Measurements from ENCODE around the gene ADH1C.
"Not testable (repeated sequence)": the region's sequence is repeated elsewhere in the genome, so short reads cannot be mapped to it uniquely, and the experiment has no call there.

The ADH1C gene

DNA sequence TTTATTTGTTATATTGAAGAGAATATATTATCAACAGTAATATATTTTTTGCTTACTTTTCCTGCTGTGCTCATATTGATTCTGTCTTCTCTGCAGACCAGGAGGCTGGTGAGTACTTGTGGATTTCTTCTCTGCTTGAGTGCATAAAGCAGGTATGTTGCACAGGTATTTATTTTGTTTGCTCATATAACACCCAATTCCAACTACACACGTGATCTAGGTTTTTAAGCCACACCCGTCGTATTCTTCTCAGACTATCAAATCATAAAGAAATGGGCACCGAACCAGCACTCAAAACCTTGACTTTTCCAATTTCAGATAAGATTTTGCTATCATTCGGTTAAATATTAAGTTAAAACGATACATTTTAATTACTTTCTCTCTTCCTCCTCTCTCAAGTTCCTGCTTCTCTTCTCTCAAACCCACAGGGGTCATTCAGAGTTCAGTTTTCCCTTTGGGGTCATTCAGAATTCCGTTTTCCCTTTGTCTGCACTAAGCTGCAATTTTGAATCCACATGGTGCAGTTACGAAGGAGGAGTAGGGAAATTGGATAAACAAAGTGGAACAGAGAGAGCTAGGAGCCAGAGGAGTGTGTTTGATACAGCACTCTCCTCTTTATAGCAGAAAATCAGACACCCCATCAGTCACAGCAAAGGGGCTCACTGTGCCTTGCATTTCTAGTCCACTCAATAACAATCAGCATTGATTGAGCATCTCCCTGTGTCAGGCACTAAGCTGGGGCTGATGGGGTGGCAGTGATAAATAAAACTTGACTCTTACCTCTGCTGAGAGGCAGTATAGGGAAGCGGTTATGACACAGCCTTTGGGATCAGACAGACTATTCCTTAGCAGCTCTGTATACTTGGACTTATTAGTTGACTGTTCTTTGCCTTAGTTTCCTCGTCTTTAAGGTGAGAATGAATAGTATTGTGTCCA, at the start of gene ADH1C:
TSS of gene ADH1C (minus strand) at position 145 of the 936 bp plus-strand sequence. CDS start at position 74, 71 bp downstream.
- no peak for DNase-seq (ENCODE audit: low read depth in 2 of 2)

DNA sequence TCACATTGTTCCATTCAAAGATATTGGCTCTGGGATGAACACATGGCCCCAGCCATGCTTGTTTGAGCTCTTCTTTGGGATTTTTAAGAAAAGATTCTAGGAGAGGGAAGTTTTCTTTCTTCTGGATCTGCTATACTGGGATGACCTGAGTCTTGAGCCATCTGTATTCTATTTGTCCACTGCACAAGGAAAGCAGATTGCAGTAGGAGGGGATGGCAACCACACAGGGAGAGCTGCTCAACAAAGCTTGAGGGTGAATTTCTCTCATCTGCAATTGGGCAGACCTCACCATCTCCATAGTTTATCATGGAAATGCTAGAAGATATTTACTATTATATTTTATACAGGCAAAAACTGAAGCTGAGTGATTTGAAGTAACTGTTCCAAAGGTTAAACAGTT, 48.3 kb upstream of the ADH1C start:
- DNase-seq (ENCODE audit: low read depth in 2 of 2): no peak

DNA sequence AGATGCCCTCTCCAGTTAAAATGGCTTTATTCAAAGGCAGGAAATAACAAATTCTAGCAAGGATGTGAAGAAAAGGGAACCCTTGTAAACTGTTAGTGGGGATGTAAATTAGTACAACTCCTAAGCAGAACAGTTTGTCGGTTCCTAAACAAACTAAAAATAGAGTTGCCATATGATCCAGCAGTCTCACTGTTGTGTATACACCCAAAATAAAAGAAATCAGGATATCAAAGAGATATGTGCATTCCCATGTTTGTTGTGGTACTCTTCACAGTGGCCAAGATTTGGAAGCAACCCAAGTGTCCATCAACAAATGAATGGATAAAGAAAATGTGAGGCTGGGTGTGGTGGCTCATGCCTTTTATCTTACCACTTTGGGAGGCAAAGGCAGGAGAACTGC, 46.5 kb upstream of the ADH1C start:
- no peak for DNase-seq (ENCODE audit: low read depth in 2 of 2)

DNA sequence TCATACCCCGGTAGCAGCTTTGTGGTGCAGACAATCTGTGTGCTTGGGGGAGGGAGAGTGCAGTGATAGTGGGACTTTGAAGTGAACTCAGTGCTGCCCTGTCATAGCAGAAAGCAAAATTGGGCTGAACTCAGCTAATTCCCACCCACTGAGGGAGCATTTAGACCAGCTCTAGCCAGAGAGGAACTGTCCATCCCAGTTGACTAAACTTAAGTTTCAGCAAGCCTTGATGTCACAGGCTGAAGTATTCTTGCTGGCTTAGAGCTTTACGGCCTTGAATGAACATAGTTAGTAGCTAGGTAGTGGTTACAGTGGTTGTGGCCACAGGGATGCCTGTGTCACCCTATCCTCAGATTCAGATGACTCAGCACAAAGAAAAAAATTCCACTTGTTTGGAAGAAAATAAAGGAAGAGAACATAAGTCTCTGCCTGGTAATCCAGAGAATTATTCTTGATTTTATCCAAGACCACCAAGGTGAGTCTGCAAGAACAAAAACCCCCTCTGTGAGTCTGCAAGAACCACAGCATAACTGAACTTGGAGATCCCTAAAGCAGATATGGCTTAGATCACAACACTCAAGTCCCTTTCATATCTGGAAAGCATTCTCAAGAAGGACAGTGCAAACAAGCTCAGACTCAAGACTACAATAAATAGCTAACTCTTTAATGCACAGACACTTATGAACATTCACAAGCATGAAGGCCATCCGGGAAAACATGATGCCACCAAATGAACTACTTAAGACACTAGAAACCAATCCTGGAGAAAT, 43.2 kb upstream of the ADH1C start:
- DNase-seq (ENCODE audit: low read depth in 2 of 2): no peak

DNA sequence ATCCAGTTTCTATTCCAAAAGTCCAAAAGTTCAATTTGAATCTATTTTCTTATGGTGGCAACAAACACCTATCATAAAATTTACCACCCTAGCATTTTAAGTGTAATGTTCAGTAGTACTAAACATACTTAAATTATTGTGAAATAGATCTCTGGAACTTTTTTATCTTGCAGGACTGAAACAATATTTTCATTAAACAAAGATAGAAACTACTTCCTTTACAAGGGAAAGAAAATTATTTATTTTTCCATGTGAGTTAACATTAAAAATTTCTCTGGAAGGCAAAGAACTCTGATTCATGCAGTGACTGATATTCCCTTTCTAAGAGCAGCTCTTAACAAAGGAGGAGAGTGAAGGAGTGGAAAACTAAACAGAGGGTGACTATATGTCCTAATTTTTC, 42.4 kb upstream of the ADH1C start:
- DNase-seq (ENCODE audit: low read depth in 2 of 2): no peak

DNA sequence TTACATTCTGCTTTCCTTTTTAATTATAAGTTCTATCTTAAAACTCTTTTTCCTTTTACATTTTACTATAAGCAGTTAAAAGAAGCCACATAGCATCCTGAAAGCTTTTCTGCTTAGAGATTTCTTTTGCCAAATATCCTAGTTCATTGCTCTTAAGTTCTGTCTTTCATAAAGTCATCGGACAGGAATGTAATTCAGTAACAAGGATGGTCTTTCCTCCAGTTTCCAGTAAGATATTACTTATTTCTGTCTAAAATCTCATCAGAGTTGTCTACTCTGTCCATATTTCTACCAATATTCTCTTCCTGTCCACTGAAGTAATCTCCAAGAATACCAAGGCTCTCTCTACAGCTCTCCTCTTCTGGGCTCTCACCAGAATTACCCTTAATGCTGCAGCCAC, 37.5 kb upstream of the ADH1C start:
- DNase-seq (ENCODE audit: low read depth in 2 of 2): no peak

DNA sequence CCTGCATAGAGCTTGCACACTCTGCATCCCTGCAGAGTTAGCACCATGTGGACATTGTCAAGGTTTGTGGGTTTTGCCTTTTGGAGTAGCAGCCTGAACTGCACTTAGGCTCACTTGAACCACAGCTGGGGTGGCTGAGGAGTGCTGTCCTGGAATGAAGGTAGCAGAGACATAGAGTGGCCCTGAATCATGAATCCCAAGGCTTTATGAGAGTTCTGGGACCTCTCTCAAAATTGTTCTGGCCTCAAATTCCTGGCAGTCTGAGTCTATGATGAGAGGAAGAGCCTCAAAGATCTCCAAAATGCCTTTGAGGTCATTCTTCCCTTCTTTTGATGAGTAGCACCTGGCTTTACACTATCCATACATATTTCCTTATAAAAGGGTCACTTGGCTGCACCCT, 37.1 kb upstream of the ADH1C start:
- no peak for DNase-seq (ENCODE audit: low read depth in 2 of 2)

DNA sequence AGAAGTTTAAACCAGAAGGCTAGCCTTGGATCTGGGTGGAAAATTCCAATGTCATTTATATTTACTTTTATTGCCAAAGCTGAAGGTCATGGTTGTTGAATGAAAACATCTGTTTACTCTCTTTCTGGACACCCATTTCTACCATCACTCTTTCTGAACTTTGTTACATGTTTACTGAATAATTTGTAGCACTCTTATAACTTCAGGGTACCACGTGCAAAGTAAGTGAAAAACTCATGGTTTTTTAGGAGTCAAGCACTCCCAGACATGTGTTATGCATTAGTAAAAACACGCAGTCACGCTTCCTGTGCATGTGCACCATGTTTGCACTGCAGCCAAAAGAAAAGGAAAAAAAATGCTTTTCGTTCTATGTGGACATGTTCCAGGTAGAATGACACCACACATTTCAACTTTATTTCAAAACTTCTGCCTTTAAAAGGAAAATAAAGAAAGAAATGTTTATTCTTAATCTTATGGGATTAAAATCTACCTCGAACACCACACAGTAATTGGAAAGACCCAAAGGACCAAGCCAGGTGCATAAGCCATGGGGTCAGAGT, 31.4 kb upstream of the ADH1C start:
- DNase-seq (ENCODE audit: low read depth in 2 of 2): peak; percentile 87 to 90

DNA sequence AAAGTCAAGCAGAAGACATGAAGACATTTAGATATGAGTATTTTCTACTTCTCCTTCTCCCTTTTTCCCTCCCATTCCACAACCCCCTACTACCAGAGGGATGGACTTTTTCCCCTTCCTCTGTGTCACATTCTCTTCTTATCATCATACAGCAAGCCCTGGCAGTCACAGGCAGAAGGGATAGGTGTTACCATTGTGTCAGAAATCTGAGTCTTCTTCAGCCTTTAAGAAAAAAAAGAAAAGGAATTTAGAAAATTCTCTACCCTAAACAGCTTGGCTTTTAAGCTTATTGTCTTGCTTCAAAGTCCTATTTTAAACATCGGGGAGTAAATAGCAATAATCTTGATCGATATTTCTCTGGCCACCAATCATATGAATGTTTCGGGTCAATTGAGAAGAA, 30.9 kb upstream of the ADH1C start:
- no peak for DNase-seq (ENCODE audit: low read depth in 2 of 2)

DNA sequence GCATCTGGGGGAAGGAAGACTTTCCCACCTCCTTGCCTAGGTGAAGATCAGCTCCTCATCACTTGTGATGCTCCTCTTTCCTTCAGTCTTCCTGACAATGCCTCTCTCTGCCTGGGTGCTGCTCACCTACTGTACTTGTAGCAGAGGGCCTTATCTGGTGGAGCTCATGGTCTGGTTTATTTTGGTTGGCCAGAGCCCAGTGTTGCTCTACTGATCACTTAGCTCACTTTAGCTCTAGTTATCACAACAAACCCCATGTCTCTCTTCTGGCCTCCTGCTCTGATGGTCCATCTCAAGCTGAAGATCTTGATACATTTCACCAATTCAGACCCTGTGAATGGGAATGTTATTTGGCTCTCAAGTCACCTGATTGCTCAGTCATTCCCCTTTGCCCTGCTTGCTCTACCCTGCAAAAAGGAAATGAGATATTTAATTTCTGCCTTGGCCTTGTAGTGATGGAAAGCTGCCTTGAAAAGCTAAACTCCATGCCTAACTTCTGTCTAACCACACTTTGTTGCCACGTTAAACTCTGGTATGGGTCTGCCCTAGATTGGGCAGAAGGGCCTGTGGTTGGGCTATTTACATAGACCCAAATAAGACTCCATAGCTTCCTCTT, 30.3 kb upstream of the ADH1C start:
- DNase-seq (ENCODE audit: low read depth in 2 of 2): no peak

DNA sequence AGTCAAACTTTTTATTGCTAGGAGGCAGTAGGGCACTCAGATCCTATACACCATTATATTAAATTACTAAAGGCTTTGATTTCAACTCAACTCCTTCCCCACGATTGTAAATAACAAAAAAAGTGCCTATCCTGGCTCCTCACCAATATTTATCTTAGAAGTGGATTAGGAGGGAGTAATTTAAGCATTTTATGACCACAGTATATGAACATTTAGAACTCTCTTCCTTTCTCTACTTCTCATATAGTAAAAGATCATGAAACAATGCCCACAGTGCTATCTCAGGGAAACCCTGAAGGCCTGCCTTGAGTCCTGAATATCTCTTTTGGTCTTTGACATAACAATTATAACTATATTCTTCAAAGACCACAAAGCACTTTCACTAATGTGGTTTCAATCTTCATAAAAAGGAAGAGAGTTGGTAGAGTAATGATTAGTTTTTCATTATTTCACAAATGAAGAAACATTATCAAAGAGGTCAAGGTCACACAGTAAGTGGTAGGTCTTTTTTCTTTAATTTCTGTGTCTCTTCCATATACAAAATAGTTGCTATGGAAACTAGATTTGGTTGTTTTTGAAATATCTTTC, 29.1 kb upstream of the ADH1C start:
- no peak for DNase-seq (ENCODE audit: low read depth in 2 of 2)

DNA sequence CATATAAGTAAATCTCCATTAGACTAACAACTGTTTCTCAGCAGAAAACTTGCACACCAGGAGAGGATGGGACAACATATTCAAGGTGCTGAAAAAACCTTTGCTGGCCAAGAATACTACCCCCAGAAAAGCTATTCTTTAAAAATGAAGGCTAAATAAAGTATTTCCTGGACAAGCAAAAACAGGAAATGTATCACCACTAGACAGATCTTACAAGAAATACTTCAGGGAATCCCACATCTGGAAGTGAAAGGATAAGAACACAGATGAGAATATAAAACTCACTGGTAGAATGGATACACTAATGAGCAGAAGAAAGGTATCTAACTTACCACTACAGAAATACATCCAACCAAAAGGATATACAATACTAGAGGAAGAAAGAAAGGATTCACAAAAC, 27.0 kb upstream of the ADH1C start:
- DNase-seq (ENCODE audit: low read depth in 2 of 2): peak in 1 of 2 experiments; percentile 6

DNA sequence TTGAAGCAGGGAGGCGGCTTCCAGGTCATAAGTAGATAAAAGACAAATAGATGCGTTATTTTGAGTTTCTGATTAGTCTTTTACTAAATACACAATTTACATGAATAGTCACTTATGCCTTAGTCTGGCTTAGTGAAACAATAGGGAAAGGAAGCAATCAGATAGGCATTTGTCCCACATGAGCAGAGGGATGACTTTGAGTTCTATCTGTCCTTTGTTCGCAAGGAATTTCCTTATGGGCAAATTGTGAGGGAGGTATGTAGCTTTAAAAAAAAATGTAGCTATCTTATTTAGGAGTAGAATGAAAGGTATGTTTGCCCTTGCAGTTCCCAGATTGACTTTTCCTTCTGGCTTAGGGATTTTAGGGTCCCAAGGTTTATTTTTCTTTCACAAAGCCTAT, 26.3 kb upstream of the ADH1C start:
- DNase-seq (ENCODE audit: low read depth in 2 of 2): no peak

DNA sequence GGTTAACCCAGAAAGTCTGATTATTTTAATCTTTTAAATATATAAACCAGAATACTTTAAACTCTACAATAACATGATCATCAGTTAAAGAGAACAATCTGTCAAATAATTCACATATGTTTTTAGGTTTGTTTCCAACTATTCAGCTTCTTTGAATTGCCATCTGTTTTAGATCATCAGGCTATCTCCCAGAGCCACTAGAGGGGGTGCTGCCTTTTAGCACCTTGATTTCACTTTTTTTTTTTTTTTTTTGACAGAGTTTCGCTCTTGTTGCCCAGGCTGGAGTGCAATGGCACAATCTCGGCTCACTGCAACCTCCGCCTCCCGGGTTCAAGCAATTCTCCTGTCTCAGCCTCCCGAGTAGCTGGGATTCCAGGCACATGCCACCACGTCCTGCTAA, 24.8 kb upstream of the ADH1C start:
- peak in 1 of 2 experiments; percentile 38 for DNase-seq (ENCODE audit: low read depth in 2 of 2)

DNA sequence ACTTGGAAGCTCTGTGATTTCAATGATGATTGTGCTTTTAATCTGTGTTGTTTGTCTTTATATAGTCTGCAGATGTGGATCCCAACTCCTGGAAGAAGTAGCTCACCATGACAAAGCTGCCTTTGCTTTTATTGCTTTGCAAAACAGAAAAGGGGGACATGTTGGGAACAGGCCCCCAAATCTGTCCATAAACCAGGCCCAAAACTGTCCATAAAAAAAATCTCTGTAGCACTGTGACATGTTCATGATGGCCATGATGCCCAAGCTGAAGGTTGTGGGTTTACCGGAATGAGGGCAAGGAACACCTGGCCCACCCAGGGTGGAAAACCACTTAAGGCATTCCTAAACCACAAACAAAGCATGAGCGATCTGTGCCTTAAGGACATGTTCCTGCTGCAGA, 19.9 kb upstream of the ADH1C start:
- not testable (repeated sequence) for DNase-seq (ENCODE audit: low read depth in 2 of 2)

DNA sequence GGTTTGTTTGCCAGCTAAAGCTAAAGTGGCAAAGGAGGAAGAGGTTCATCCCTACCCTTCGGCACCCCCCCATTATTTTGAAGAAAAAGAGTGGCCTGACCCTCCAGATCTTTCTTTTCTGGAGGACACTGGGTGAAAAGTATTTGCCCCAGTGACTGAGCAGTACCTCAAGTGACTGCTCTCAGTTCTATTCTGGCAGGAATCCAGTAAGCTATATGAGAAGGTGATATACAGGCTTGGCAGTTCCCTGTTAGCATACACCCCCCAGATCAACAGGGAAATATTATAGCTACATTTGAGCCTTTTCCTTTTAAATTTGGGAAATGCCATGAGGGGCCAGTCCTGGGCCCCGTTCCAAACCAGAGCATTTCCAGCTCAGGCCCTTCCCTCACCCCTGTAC, 15.3 kb upstream of the ADH1C start:
- DNase-seq (ENCODE audit: low read depth in 2 of 2): not testable (repeated sequence)

DNA sequence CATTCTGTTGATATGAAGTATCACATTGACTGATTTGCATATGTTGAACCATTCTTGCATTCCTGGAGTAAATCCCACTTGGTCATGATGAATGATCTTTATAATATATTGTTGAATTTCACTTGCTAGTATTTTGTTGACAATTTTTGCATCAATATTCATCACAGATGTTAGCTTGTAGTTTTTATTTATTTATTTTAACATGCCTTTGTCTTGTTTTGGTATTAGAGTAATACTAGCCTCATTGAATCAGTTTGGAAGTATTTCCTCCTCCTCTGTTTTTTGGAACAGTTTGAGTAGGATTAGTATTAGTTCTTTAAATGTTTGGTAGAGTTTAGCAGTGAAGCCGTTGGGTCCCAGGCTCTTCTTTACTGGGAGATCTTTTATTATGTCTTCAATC, 13.9 kb upstream of the ADH1C start:
- DNase-seq (ENCODE audit: low read depth in 2 of 2): no peak

DNA sequence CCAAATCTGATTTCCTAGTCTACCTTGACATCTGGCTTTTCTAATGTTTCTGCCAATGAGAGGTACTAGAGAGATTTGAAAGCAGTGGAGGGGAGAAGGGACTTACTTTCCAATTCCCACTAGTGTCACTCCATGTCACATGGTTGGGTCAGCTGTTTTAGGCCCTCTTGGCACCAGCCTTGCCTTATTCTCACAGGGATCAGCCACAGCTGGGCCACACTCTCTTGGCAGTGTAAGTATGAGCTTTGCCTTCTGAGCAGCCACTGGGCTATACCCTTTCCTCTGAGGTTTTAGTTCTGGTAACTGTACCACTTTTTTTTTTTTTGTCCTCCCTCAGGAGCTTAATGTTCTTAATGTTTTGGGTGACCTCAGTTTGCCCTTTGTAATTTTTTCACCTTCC, 10.2 kb upstream of the ADH1C start:
- no peak for DNase-seq (ENCODE audit: low read depth in 2 of 2)

DNA sequence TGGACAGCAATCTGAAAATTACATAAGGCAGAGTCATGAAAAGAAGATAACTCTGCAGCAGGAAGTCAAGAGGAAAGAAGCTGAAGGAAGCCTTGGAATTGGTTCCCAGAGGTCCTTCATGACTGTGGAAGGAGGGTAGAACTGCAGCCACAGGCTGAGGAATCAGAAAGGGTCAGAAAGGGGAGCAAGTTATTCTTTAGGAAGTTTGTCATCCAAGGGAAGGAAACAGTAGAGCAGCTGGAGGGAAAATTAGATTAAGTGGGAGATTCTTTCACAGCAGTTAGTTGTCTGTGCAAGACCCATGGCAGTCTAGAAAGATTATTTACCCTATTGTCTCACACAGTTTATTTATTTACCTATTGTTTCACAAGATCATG, 9.3 kb upstream of the ADH1C start:
- DNase-seq (ENCODE audit: low read depth in 2 of 2): no peak

DNA sequence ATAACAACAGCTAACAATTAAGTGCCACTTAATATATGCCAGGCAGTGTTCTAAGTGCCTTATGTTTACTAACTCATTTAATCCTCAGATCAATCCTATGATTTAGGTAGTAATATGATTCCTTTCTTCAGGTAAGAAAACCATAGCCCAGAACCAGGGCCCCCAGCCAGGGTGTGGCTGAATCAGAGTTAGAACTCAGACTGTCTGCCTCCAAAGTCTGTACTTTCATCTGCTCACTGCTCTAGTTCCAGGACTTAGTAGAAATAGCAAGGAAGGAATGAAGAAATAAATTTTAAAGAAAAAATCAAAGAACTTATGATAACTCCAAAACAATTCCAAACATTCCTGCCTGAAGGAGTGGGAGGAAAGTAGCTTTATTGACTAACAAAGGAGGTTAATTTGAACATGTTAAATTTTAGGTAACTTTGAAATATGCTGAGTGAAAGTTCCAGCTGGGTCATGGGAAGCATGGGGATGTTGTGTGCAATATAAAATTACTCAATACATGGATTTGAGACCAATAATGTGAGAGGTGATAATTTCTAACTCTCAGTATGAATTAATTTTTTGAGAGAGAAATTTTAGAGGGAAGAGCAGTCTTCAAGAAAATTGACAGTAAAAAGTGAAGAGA, 8.8 kb upstream of the ADH1C start:
- DNase-seq (ENCODE audit: low read depth in 2 of 2): no peak

DNA sequence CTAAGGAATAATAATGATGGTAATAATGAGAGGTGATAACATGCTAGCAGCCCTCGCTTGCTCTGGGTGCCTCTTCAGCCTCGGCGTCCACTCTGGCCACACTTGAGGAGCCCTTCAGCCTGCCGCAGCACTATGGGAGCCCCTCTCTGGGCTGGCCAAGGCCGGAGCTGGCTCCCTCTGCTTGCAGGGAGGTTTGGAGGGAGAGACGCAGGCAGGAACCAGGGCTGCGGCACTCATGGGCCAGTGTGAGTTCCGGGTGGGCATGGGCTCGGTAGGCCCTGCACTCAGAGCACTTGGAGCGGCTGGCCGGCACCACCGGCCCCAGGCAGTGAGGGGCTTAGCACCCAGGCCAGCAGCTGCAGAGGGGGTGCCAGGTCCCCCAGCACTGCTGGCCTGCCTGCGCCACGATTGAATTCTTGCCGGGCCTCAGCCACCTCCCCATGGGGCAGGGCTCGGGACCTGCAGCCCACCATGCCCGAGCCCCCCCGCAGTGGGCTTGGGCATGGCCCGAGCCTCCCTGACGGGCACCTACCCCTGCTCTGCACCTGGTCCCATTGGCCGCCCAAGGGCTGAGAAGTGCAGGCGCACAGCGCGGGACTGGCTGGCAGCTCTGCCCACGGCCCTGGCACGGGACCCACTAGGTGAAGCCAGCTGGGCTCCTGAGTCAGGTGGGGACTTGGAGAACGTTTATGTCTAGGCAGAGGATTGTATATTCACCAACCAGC, 7.1 kb upstream of the ADH1C start:
- no peak for DNase-seq (ENCODE audit: low read depth in 2 of 2)

All from fibroblast of skin of left quadriceps (primary cell).